ENCODE measurements around the gene CHRM1.
A peak's percentile ranks its signal among the peaks of the same experiment; 100 is the strongest.

CHRM1 gene

DNA sequence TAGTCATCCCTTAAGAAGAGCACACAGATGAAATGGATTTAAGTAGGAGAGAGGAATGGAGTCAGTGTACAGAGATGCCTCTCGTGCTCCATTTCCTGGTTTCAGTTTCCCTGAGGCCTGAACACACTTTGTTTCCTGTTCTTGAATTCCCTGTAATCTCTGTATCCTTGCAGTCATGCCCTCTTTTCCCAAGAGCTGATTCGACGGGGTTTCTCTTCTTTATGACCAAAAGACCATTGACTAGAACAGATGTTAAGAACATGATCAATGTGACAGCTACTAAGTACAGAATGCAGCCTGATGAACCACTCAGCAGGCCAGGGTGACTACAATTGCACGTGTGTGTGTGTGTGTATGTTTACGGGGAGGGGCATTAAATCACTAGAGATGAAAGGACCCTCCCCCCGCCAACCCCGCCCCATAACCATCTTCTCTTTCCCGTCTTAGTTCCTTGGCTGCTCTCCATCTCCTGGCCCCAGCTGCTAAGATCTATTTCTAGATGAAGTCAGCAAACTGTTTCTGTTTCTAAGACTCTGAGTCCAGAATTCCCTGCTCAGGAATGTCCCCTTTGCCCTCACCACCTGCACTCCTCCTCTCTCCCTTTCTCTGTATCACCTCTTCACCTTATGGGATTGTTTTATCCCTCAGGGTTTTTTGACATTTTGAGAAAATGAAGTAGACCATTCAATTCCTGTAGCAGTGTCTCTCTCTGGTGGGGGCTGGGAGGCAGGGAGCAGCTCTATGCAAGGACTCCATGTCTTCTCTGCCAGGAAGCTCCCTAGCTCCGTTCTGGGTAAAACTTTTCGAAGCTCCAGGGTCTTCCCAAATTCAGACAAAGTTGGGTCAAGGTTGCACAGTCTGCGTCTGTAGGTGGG is 37.6 kb upstream of the CHRM1 start:
- TF ChIP-seq, protein P1, sequence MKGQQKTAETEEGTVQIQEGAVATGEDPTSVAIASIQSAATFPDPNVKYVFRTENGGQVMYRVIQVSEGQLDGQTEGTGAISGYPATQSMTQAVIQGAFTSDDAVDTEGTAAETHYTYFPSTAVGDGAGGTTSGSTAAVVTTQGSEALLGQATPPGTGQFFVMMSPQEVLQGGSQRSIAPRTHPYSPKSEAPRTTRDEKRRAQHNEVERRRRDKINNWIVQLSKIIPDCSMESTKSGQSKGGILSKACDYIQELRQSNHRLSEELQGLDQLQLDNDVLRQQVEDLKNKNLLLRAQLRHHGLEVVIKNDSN (IDR thresholded peaks at IDR 0.05): no peak
- no peak for TF ChIP-seq TCF12 (IDR thresholded peaks at IDR 0.05; ENCODE audit: low read depth)
- no peak for TF ChIP-seq FOXM1 (IDR thresholded peaks at IDR 0.05; ENCODE audit: borderline replicate concordance, low read depth)
- no peak for TF ChIP-seq TEAD4 (IDR thresholded peaks at IDR 0.05)
- TF ChIP-seq TAF1 (IDR thresholded peaks at IDR 0.05; ENCODE audit: low read depth): no peak
- TF ChIP-seq EP300 (IDR thresholded peaks at IDR 0.05; ENCODE audit: borderline replicate concordance): no peak
- TF ChIP-seq, protein P2, sequence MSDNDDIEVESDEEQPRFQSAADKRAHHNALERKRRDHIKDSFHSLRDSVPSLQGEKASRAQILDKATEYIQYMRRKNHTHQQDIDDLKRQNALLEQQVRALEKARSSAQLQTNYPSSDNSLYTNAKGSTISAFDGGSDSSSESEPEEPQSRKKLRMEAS (IDR thresholded peaks at IDR 0.05): no peak
- TF ChIP-seq EGR1 (IDR thresholded peaks at IDR 0.05): no peak
- no peak for TF ChIP-seq ZBTB7A (IDR thresholded peaks at IDR 0.05; ENCODE audit: low read depth)
- no peak for TF ChIP-seq RAD21 (IDR thresholded peaks at IDR 0.05; ENCODE audit: low read depth)
- TF ChIP-seq YY1 (IDR thresholded peaks at IDR 0.05; ENCODE audit: low read depth): no peak
- no peak for TF ChIP-seq NFIC (IDR thresholded peaks at IDR 0.05)
- TF ChIP-seq, protein P3, sequence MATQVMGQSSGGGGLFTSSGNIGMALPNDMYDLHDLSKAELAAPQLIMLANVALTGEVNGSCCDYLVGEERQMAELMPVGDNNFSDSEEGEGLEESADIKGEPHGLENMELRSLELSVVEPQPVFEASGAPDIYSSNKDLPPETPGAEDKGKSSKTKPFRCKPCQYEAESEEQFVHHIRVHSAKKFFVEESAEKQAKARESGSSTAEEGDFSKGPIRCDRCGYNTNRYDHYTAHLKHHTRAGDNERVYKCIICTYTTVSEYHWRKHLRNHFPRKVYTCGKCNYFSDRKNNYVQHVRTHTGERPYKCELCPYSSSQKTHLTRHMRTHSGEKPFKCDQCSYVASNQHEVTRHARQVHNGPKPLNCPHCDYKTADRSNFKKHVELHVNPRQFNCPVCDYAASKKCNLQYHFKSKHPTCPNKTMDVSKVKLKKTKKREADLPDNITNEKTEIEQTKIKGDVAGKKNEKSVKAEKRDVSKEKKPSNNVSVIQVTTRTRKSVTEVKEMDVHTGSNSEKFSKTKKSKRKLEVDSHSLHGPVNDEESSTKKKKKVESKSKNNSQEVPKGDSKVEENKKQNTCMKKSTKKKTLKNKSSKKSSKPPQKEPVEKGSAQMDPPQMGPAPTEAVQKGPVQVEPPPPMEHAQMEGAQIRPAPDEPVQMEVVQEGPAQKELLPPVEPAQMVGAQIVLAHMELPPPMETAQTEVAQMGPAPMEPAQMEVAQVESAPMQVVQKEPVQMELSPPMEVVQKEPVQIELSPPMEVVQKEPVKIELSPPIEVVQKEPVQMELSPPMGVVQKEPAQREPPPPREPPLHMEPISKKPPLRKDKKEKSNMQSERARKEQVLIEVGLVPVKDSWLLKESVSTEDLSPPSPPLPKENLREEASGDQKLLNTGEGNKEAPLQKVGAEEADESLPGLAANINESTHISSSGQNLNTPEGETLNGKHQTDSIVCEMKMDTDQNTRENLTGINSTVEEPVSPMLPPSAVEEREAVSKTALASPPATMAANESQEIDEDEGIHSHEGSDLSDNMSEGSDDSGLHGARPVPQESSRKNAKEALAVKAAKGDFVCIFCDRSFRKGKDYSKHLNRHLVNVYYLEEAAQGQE (IDR thresholded peaks at IDR 0.05; ENCODE audit: low read depth): no peak
- TF ChIP-seq CEBPB (IDR thresholded peaks at IDR 0.05): no peak
- TF ChIP-seq CREB1 (IDR thresholded peaks at IDR 0.05; ENCODE audit: low read depth): no peak

DNA sequence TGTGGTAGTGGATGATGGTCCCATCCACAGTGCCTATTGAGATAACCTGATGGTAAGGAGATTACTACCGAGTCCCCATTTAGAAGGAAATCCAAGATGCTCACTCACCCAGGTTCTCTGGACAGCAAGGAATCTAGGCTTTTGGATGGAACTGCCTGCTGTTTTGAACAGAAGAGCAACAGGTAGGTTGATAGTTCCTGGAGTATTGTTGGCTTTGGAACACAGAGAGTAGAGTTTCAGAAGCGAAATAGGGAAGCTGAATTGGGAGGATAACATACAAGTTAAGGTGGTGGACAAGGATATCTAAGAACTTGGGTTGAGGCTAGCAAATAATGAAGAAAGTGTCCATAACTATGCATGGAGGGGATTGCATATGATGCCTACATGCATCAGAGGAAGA is 36.0 kb upstream of the CHRM1 start:
- no peak for TF ChIP-seq TAF1 (IDR thresholded peaks at IDR 0.05; ENCODE audit: low read depth)
- TF ChIP-seq, protein P2 (IDR thresholded peaks at IDR 0.05): no peak
- no peak for TF ChIP-seq FOXM1 (IDR thresholded peaks at IDR 0.05; ENCODE audit: borderline replicate concordance, low read depth)
- TF ChIP-seq, protein P3 (IDR thresholded peaks at IDR 0.05; ENCODE audit: low read depth): no peak
- TF ChIP-seq ZBTB7A (IDR thresholded peaks at IDR 0.05; ENCODE audit: low read depth): no peak
- TF ChIP-seq EP300 (IDR thresholded peaks at IDR 0.05; ENCODE audit: borderline replicate concordance): no peak
- TF ChIP-seq EGR1 (IDR thresholded peaks at IDR 0.05): no peak
- no peak for TF ChIP-seq RAD21 (IDR thresholded peaks at IDR 0.05; ENCODE audit: low read depth)

DNA sequence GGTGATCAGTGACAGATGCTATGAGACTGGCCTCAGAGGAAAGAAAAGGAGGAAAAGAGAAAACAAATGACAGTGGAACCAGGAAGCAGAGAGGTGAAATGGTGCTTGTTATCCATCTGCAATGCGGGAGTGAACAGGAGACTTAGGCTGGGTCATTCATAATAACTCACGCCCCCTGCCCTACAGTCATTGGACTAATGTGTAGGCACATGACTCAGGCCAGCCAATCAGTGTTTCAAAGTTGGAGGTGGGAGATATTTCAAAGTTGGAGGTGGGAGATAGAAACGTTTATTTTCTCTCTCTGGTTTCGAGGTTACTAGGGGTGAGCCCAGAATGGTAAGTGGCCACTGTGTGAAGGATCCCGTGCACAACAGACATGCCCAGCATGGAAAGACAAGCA is 33.3 kb upstream of the CHRM1 start:
- TF ChIP-seq, protein P1 (IDR thresholded peaks at IDR 0.05): peak; percentile 64
- TF ChIP-seq FOXM1 (IDR thresholded peaks at IDR 0.05; ENCODE audit: borderline replicate concordance, low read depth): no peak

DNA sequence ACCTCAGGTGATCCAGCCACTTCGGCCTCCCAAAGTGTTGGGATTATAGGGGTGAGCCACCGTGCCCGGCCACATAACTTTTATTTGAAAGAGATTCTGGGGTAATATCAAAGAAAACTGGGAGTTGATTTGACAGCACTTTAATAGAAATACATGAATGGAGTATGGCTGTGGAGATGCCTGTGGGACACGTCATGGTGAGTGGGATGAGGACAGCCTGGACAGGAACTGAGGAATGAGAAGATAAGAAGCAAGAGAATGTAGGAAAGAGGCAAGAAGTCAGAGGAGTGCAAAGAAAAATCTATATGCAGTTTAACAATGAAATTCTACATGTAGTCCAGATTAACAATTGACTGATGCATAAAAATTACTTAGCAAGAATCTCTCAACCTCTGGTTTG is 32.6 kb upstream of the CHRM1 start:
- TF ChIP-seq NFIC (IDR thresholded peaks at IDR 0.05) (no peak), EP300 (IDR thresholded peaks at IDR 0.05; ENCODE audit: borderline replicate concordance) (no peak), RAD21 (IDR thresholded peaks at IDR 0.05; ENCODE audit: low read depth) (no peak), CREB1 (IDR thresholded peaks at IDR 0.05; ENCODE audit: low read depth) (no peak), FOXM1 (IDR thresholded peaks at IDR 0.05; ENCODE audit: borderline replicate concordance, low read depth) (no peak), ZBTB7A (IDR thresholded peaks at IDR 0.05; ENCODE audit: low read depth) (no peak), CEBPB (IDR thresholded peaks at IDR 0.05) (no peak), TCF12 (IDR thresholded peaks at IDR 0.05; ENCODE audit: low read depth) (no peak), YY1 (IDR thresholded peaks at IDR 0.05; ENCODE audit: low read depth) (no peak), TAF1 (IDR thresholded peaks at IDR 0.05; ENCODE audit: low read depth) (no peak), EGR1 (IDR thresholded peaks at IDR 0.05) (no peak), TEAD4 (IDR thresholded peaks at IDR 0.05) (no peak)
- TF ChIP-seq, protein P1 (IDR thresholded peaks at IDR 0.05): no peak
- TF ChIP-seq, protein P2 (IDR thresholded peaks at IDR 0.05): no peak
- TF ChIP-seq, protein P3 (IDR thresholded peaks at IDR 0.05; ENCODE audit: low read depth): no peak
